ENCODE results near the gene HDDC3.

HDDC3 gene

GRCh38 chr15:90931828-90932659 is at the start of gene HDDC3:
Gene HDDC3 (minus strand): TSS chr15:90932549. CDS start chr15:90932540, 9 bp downstream.
- Histone ChIP-seq H3K4me1 (ENCODE audit: insufficient read depth, low read length) (peaks cover 48% of the 10 kb centered on the region), H3K27ac (ENCODE audit: low read depth, low read length) (peak within 1 kb of the TSS; percentile 79), H3K9ac (ENCODE audit: low read length) (peak within 1 kb of the TSS; percentile 79)

GRCh38 chr15:90982135-90982534 is 49.8 kb upstream of the HDDC3 start:
- Histone ChIP-seq H3K4me3 (ENCODE audit: low read depth in 1 of 2, low read length in 2 of 2) (no peak overlapping the region), H3K27ac (ENCODE audit: low read depth, low read length) (no peak overlapping the region), H3K27me3 (ENCODE audit: control insufficient read depth in 1 of 2, insufficient read depth in 2 of 2, low read length in 2 of 2) (no peaks in the 10 kb centered on the region), H3K4me1 (ENCODE audit: insufficient read depth, low read length) (no peaks in the 10 kb centered on the region), H3K9ac (ENCODE audit: low read length) (no peak overlapping the region), H3K9me3 (ENCODE audit: low read length) (no peaks in the 10 kb centered on the region), H3K36me3 (ENCODE audit: insufficient read depth, low read length) (no peaks in the 10 kb centered on the region)

More at GRCh38 chr15:90931828-90932659, at the start of gene HDDC3:
- no peaks in the 10 kb centered on the region for H3K27me3 ChIP-seq (ENCODE audit: control insufficient read depth in 1 of 2, insufficient read depth in 2 of 2, low read length in 2 of 2)
- no peaks in the 10 kb centered on the region for H3K9me3 ChIP-seq (ENCODE audit: low read length)
- H3K4me3 ChIP-seq (ENCODE audit: low read depth in 1 of 2, low read length in 2 of 2): peak within 1 kb of the TSS; percentile 72 to 91
- H3K36me3 ChIP-seq (ENCODE audit: insufficient read depth, low read length): no peaks in the 10 kb centered on the region

GRCh38 chr15:90981681-90982080 is 49.3 kb upstream of the HDDC3 start:
- Histone ChIP-seq H3K9me3 (ENCODE audit: low read length) (no peaks in the 10 kb centered on the region), H3K36me3 (ENCODE audit: insufficient read depth, low read length) (no peaks in the 10 kb centered on the region), H3K4me3 (ENCODE audit: low read depth in 1 of 2, low read length in 2 of 2) (no peak overlapping the region), H3K27ac (ENCODE audit: low read depth, low read length) (no peak overlapping the region), H3K27me3 (ENCODE audit: control insufficient read depth in 1 of 2, insufficient read depth in 2 of 2, low read length in 2 of 2) (no peaks in the 10 kb centered on the region), H3K4me1 (ENCODE audit: insufficient read depth, low read length) (no peaks in the 10 kb centered on the region), H3K9ac (ENCODE audit: low read length) (no peak overlapping the region)

GRCh38 chr15:90979582-90979981 is 47.2 kb upstream of the HDDC3 start:
- H3K4me3 ChIP-seq (ENCODE audit: low read depth in 1 of 2, low read length in 2 of 2): no peak overlapping the region
- no peak overlapping the region for H3K9ac ChIP-seq (ENCODE audit: low read length)
- no peaks in the 10 kb centered on the region for H3K4me1 ChIP-seq (ENCODE audit: insufficient read depth, low read length)
- no peaks in the 10 kb centered on the region for H3K36me3 ChIP-seq (ENCODE audit: insufficient read depth, low read length)
- no peaks in the 10 kb centered on the region for H3K27me3 ChIP-seq (ENCODE audit: control insufficient read depth in 1 of 2, insufficient read depth in 2 of 2, low read length in 2 of 2)
- no peaks in the 10 kb centered on the region for H3K9me3 ChIP-seq (ENCODE audit: low read length)
- no peak overlapping the region for H3K27ac ChIP-seq (ENCODE audit: low read depth, low read length)

- Histone ChIP-seq H3K27me3 (ENCODE audit: control insufficient read depth in 1 of 2, insufficient read depth in 2 of 2, low read length in 2 of 2) (no peaks in the 10 kb centered on the region), H3K27ac (ENCODE audit: low read depth, low read length) (no peak overlapping the region), H3K9ac (ENCODE audit: low read length) (no peak overlapping the region), H3K4me1 (ENCODE audit: insufficient read depth, low read length) (no peaks in the 10 kb centered on the region), H3K4me3 (ENCODE audit: low read depth in 1 of 2, low read length in 2 of 2) (no peak overlapping the region), H3K9me3 (ENCODE audit: low read length) (no peaks in the 10 kb centered on the region), H3K36me3 (ENCODE audit: insufficient read depth, low read length) (no peaks in the 10 kb centered on the region)
Measured at GRCh38 chr15:90974216-90974615, 41.9 kb upstream of the HDDC3 start.

GRCh38 chr15:90972133-90972532 is 39.8 kb upstream of the HDDC3 start:
- Histone ChIP-seq H3K4me1 (ENCODE audit: insufficient read depth, low read length) (no peaks in the 10 kb centered on the region), H3K27me3 (ENCODE audit: control insufficient read depth in 1 of 2, insufficient read depth in 2 of 2, low read length in 2 of 2) (no peaks in the 10 kb centered on the region), H3K27ac (ENCODE audit: low read depth, low read length) (no peak overlapping the region), H3K9me3 (ENCODE audit: low read length) (no peaks in the 10 kb centered on the region), H3K9ac (ENCODE audit: low read length) (no peak overlapping the region), H3K4me3 (ENCODE audit: low read depth in 1 of 2, low read length in 2 of 2) (no peak overlapping the region), H3K36me3 (ENCODE audit: insufficient read depth, low read length) (peaks cover 7% of the 10 kb centered on the region)

- Histone ChIP-seq H3K9ac (ENCODE audit: low read length) (no peak overlapping the region), H3K36me3 (ENCODE audit: insufficient read depth, low read length) (peaks cover 15% of the 10 kb centered on the region), H3K9me3 (ENCODE audit: low read length) (no peaks in the 10 kb centered on the region), H3K27me3 (ENCODE audit: control insufficient read depth in 1 of 2, insufficient read depth in 2 of 2, low read length in 2 of 2) (no peaks in the 10 kb centered on the region), H3K4me3 (ENCODE audit: low read depth in 1 of 2, low read length in 2 of 2) (no peak overlapping the region), H3K27ac (ENCODE audit: low read depth, low read length) (no peak overlapping the region), H3K4me1 (ENCODE audit: insufficient read depth, low read length) (no peaks in the 10 kb centered on the region)
Measured at GRCh38 chr15:90970274-90970673, 37.9 kb upstream of the HDDC3 start.

- Histone ChIP-seq H3K36me3 (ENCODE audit: insufficient read depth, low read length) (peaks cover 15% of the 10 kb centered on the region), H3K4me3 (ENCODE audit: low read depth in 1 of 2, low read length in 2 of 2) (no peak overlapping the region), H3K27ac (ENCODE audit: low read depth, low read length) (no peak overlapping the region), H3K9ac (ENCODE audit: low read length) (no peak overlapping the region), H3K4me1 (ENCODE audit: insufficient read depth, low read length) (no peaks in the 10 kb centered on the region), H3K27me3 (ENCODE audit: control insufficient read depth in 1 of 2, insufficient read depth in 2 of 2, low read length in 2 of 2) (no peaks in the 10 kb centered on the region), H3K9me3 (ENCODE audit: low read length) (no peaks in the 10 kb centered on the region)
Measured at GRCh38 chr15:90968434-90968833, 36.1 kb upstream of the HDDC3 start.

- peaks cover 25% of the 10 kb centered on the region for H3K36me3 ChIP-seq (ENCODE audit: insufficient read depth, low read length)
- no peak overlapping the region for H3K4me3 ChIP-seq (ENCODE audit: low read depth in 1 of 2, low read length in 2 of 2)
- H3K4me1 ChIP-seq (ENCODE audit: insufficient read depth, low read length): no peaks in the 10 kb centered on the region
- H3K27me3 ChIP-seq (ENCODE audit: control insufficient read depth in 1 of 2, insufficient read depth in 2 of 2, low read length in 2 of 2): no peaks in the 10 kb centered on the region
- no peak overlapping the region for H3K9ac ChIP-seq (ENCODE audit: low read length)
- no peak overlapping the region for H3K27ac ChIP-seq (ENCODE audit: low read depth, low read length)
- no peaks in the 10 kb centered on the region for H3K9me3 ChIP-seq (ENCODE audit: low read length)
Measured at GRCh38 chr15:90967206-90967605, 34.9 kb upstream of the HDDC3 start.

GRCh38 chr15:90966262-90966661 is 33.9 kb upstream of the HDDC3 start:
- H3K9ac ChIP-seq (ENCODE audit: low read length): no peak overlapping the region
- H3K4me1 ChIP-seq (ENCODE audit: insufficient read depth, low read length): no peaks in the 10 kb centered on the region
- H3K9me3 ChIP-seq (ENCODE audit: low read length): no peaks in the 10 kb centered on the region
- no peak overlapping the region for H3K27ac ChIP-seq (ENCODE audit: low read depth, low read length)
- no peak overlapping the region for H3K4me3 ChIP-seq (ENCODE audit: low read depth in 1 of 2, low read length in 2 of 2)
- H3K36me3 ChIP-seq (ENCODE audit: insufficient read depth, low read length): peaks cover 34% of the 10 kb centered on the region
- H3K27me3 ChIP-seq (ENCODE audit: control insufficient read depth in 1 of 2, insufficient read depth in 2 of 2, low read length in 2 of 2): no peaks in the 10 kb centered on the region

- no peak overlapping the region for H3K4me3 ChIP-seq (ENCODE audit: low read depth in 1 of 2, low read length in 2 of 2)
- peaks cover 24% of the 10 kb centered on the region for H3K4me1 ChIP-seq (ENCODE audit: insufficient read depth, low read length)
- peaks cover 34% of the 10 kb centered on the region for H3K36me3 ChIP-seq (ENCODE audit: insufficient read depth, low read length)
- no peak overlapping the region for H3K9ac ChIP-seq (ENCODE audit: low read length)
- no peaks in the 10 kb centered on the region for H3K9me3 ChIP-seq (ENCODE audit: low read length)
- H3K27me3 ChIP-seq (ENCODE audit: control insufficient read depth in 1 of 2, insufficient read depth in 2 of 2, low read length in 2 of 2): no peaks in the 10 kb centered on the region
- H3K27ac ChIP-seq (ENCODE audit: low read depth, low read length): no peak overlapping the region
Measured at GRCh38 chr15:90962021-90962420, 29.7 kb upstream of the HDDC3 start.
